ENCODE measurements around the gene USP6NL. TPM values are rescaled to one million over a fixed set of nuclear protein-coding genes. Genes with fewer than 3 reads are reported as not detected.

Gene USP6NL
- total and polyA plus RNA-seq, 4 donors, result 24.6 to 30.8 (median 27.8) TPM

DNA sequence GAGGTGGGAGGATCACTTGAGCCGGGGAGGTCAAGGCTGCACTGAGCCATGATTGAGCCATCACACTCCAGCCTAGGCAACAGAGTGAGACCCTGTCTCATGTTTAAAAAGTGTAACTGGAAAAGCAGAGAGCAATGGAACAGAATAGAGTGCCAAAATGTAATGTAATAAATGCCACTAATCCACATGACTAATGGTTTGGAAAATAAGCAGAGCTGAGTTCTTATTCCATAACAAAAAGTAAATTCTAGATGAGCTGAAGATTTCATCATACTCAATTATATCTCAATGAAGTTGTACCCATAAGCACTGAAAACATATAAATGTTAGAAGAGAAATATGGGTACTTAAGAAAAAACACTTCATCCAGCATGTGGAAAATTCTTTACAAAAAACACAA, 132.6 kb downstream of the USP6NL start:
- no peaks in the 10 kb centered on the region for H3K27me3 ChIP-seq (ENCODE audit: control insufficient read depth, insufficient read depth, low read length)

DNA sequence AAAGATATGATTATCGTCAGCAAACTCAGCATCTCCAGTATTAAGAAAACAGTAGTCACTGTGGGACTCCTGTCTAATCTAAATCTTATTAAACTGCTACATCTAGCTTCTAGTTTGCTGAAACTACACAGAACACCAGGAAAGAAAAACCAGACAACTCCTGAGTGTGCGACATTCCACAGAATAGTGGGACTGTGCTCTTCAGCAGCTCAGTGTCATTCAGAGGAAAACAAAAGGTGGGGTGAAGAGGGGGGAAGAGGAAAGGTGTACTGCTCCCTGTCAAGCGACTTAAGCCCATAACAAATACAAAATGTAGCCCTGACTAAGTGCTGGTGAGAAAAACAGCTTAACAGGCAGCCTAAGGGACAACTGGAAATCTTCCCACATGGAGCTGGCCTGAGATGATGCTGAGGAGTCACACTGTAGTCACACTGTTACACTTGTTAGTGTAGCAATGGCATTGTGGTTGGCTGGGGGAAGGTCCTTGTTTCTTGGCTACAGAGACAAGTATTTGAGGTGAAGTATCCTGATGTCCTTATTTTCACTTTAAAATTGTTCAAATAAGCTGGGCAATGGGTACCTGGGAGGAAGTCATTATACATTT, 135.5 kb downstream of the USP6NL start:
- DNase-seq (ENCODE audit: low read depth in 4 of 6, low spot score in 6 of 6), result no peak
- H3K27ac ChIP-seq (ENCODE audit: low read depth, low read length), result no peak overlapping the region
- peaks cover 3% of the 10 kb centered on the region for H3K4me1 ChIP-seq (ENCODE audit: control insufficient read depth, insufficient read depth, low read length)
- no peaks in the 10 kb centered on the region for H3K36me3 ChIP-seq (ENCODE audit: control insufficient read depth, insufficient read depth, low read length)
- H3K27me3 ChIP-seq (ENCODE audit: control insufficient read depth, insufficient read depth, low read length), result no peaks in the 10 kb centered on the region
- no peak overlapping the region for H3K4me3 ChIP-seq (ENCODE audit: low read depth, low read length)
- no CpG with 5 or more reads among the region's 3 CpGs for WGBS (ENCODE audit: insufficient coverage)
- no peaks in the 10 kb centered on the region for H3K9me3 ChIP-seq (ENCODE audit: control insufficient read depth, insufficient read depth, low read length)

More for the DNA sequence above, 132.6 kb downstream of the USP6NL start:
- DNase-seq (ENCODE audit: low read depth in 4 of 6, low spot score in 6 of 6), result no peak
- no peaks in the 10 kb centered on the region for H3K36me3 ChIP-seq (ENCODE audit: control insufficient read depth, insufficient read depth, low read length)
- H3K4me1 ChIP-seq (ENCODE audit: control insufficient read depth, insufficient read depth, low read length), result no peaks in the 10 kb centered on the region
- H3K27ac ChIP-seq (ENCODE audit: low read depth, low read length), result no peak overlapping the region
- no CpG with 5 or more reads among the region's 1 CpG for WGBS (ENCODE audit: insufficient coverage)
- H3K4me3 ChIP-seq (ENCODE audit: low read depth, low read length), result no peak overlapping the region
- H3K9me3 ChIP-seq (ENCODE audit: control insufficient read depth, insufficient read depth, low read length), result no peaks in the 10 kb centered on the region

DNA sequence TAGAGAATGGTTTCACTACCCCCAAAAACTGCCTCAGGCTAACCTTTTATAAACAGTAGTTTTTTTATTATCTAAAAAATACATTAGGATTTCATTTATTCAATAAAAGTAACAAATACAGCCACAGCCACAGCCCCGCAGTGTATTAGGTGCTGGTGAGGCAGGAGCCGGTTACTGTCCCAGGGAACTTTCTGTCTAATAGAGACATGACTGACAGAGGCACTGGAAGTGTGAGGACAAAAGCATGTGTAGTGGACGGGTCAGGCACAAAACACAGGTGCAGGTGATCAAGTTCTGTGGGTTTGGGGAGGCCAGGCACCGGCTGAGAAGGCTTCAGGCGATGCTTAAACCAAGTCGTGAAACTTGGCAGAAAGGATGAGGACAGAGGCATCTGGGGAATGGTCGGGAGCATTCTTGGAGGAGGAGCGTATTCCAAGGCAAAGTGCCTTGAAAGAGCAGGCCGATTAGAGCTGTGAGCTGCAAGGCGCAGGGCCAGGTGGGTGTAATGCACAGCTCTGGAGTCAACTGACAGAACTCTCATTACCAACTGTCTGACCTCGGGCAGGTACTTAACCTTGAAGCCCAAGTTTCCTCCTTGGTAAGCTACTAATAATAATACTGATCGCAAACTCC, 138.2 kb downstream of the USP6NL start:
- peaks cover 8% of the 10 kb centered on the region for H3K4me1 ChIP-seq (ENCODE audit: control insufficient read depth, insufficient read depth, low read length)
- DNase-seq (ENCODE audit: low read depth in 4 of 6, low spot score in 6 of 6), result no peak
- H3K4me3 ChIP-seq (ENCODE audit: low read depth, low read length), result no peak overlapping the region
- no peaks in the 10 kb centered on the region for H3K9me3 ChIP-seq (ENCODE audit: control insufficient read depth, insufficient read depth, low read length)
- 65% methylated on average over 10 of the region's 12 CpGs for WGBS (ENCODE audit: insufficient coverage)
- no peaks in the 10 kb centered on the region for H3K27me3 ChIP-seq (ENCODE audit: control insufficient read depth, insufficient read depth, low read length)
- H3K27ac ChIP-seq (ENCODE audit: low read depth, low read length), result no peak overlapping the region
- peaks cover 5% of the 10 kb centered on the region for H3K36me3 ChIP-seq (ENCODE audit: control insufficient read depth, insufficient read depth, low read length)

DNA sequence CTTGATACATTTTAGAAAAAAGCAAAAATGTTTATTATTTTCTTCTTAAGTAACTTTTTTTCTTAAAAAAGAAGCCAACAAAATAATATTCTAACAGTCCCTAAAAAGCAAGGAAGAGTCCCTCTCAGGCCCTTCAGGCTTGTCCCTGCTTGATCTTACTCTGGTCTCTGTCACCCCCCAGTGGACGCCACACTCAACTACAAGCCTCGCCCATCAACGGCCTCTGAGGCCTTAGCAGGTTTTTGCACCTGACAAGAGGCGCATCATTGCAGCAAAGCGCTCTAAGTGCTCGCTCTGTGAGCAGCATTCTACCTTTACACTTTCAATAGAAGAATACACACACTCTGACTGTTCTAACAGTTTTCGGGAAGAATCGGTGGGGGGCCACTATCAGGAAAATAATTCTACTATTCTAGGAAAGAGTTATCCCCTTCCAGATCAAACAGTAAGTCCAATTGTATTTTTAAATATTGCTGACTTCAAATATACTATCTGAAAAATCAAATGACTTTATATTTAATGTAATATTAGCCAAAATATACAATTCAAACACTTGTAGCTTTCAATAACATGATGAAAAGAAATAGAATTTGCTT, 139.2 kb downstream of the USP6NL start:
- peaks cover 5% of the 10 kb centered on the region for H3K36me3 ChIP-seq (ENCODE audit: control insufficient read depth, insufficient read depth, low read length)
- H3K9me3 ChIP-seq (ENCODE audit: control insufficient read depth, insufficient read depth, low read length), result no peaks in the 10 kb centered on the region
- H3K4me1 ChIP-seq (ENCODE audit: control insufficient read depth, insufficient read depth, low read length), result peaks cover 8% of the 10 kb centered on the region
- 58% methylated on average over 6 of the region's 8 CpGs for WGBS (ENCODE audit: insufficient coverage)
- no peaks in the 10 kb centered on the region for H3K27me3 ChIP-seq (ENCODE audit: control insufficient read depth, insufficient read depth, low read length)
- no peak overlapping the region for H3K4me3 ChIP-seq (ENCODE audit: low read depth, low read length)
- peak; percentile 33 to 92 (median 56) for DNase-seq (ENCODE audit: low read depth in 4 of 6, low spot score in 6 of 6)
- no peak overlapping the region for H3K27ac ChIP-seq (ENCODE audit: low read depth, low read length)

DNA sequence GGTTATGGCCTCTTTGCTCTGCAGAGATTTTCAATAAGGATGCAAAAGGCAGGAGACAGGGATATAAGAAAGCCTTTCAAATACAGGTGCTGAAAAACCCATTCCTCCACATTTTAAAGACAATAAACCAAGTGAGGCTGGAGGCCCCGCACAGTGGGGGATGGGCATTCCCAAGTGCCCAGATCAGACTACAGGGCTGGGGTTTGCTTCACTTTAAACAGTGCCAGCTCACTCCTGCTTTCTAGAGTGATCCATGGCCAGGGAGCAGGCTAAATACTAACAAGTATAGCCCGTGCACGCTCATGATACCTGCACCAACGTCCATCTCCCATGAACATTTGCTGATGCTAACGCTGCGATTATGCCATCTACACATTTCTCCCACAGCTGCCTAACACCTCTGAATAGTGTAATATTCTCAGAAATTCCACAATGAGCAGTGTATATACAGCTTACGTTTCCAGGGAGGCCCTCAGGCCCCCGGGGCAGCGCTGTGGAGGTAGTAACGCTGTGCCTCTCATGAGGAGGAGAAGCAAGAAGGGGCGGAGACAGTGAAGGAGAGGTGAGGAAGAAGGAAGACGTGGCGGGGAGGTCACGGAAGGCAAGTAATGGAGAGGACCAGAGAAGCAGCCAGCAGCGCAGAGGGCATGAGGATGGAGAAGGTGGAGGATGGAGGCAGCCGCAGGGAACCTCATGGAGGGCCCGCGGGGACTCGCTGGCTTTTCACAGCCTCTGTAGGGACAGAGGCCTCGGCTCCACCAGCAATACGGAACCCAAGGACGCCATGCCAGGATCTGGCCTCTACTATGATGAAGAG, 141.7 kb downstream of the USP6NL start:
- Histone ChIP-seq H3K27ac (ENCODE audit: low read depth, low read length) (no peak overlapping the region), H3K36me3 (ENCODE audit: control insufficient read depth, insufficient read depth, low read length) (peaks cover 5% of the 10 kb centered on the region), H3K9me3 (ENCODE audit: control insufficient read depth, insufficient read depth, low read length) (no peaks in the 10 kb centered on the region), H3K27me3 (ENCODE audit: control insufficient read depth, insufficient read depth, low read length) (no peaks in the 10 kb centered on the region), H3K4me1 (ENCODE audit: control insufficient read depth, insufficient read depth, low read length) (peaks cover 8% of the 10 kb centered on the region), H3K4me3 (ENCODE audit: low read depth, low read length) (no peak overlapping the region)
- 90% methylated on average over 15 of the region's 22 CpGs for WGBS (ENCODE audit: insufficient coverage)
- DNase-seq (ENCODE audit: low read depth in 4 of 6, low spot score in 6 of 6), result no peak

DNA sequence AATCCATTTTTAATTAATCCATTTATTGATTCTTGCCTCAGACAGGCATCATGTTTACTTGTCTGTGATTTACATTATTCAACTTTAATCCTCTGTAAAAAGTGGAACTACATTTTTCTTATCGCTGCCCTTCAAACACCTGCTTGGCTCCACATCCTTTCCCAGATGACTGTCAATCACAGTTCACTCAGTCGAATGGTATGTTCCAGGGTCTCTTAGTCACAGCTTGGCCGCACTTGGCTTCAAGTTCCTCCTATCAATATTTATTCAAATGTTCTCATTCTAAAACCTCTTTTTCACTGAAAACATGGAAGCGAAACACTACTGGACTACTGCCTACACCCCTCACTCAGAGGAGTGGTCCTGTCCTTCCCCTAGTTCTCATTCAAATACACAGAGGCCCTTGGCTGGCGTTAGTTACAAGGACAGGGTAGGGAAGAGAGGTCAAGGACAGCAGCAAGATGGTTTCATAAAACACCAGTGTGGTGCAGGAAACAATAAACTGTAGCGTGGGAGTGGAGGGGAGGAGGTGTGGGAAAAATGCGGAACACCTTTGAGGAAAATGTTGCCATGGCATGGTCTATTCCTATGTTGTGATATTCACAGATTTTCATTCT, 143.2 kb downstream of the USP6NL start:
- H3K36me3 ChIP-seq (ENCODE audit: control insufficient read depth, insufficient read depth, low read length), result peaks cover 10% of the 10 kb centered on the region
- WGBS (ENCODE audit: insufficient coverage), result 89% methylated on average over 5 of the region's 7 CpGs
- H3K9me3 ChIP-seq (ENCODE audit: control insufficient read depth, insufficient read depth, low read length), result no peaks in the 10 kb centered on the region
- H3K4me3 ChIP-seq (ENCODE audit: low read depth, low read length), result no peak overlapping the region
- DNase-seq (ENCODE audit: low read depth in 4 of 6, low spot score in 6 of 6), result no peak
- H3K4me1 ChIP-seq (ENCODE audit: control insufficient read depth, insufficient read depth, low read length), result peaks cover 6% of the 10 kb centered on the region
- no peak overlapping the region for H3K27ac ChIP-seq (ENCODE audit: low read depth, low read length)
- no peaks in the 10 kb centered on the region for H3K27me3 ChIP-seq (ENCODE audit: control insufficient read depth, insufficient read depth, low read length)

DNA sequence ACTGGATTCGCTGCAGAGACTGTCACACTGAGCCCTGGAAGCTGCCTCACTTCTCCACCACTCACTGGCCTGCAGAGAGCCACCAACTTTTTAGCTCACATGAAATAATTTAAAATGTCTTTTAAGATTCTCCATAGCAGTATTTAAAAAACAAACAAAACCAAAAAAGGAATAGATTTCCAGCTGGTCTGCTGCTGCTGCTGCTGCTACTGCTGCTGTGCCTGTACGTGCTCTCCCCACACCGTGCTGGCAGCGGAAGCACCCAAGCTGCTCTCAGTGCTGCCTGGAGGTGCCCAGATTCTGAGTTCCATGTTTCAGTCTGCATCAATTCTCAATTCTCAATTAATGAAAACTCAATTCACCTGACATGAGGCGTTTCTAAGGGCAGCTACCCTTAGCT, 146.0 kb downstream of the USP6NL start:
- Histone ChIP-seq H3K27me3 (ENCODE audit: control insufficient read depth, insufficient read depth, low read length) (no peaks in the 10 kb centered on the region), H3K4me3 (ENCODE audit: low read depth, low read length) (no peak overlapping the region), H3K9me3 (ENCODE audit: control insufficient read depth, insufficient read depth, low read length) (no peaks in the 10 kb centered on the region), H3K27ac (ENCODE audit: low read depth, low read length) (no peak overlapping the region), H3K36me3 (ENCODE audit: control insufficient read depth, insufficient read depth, low read length) (peaks cover 17% of the 10 kb centered on the region), H3K4me1 (ENCODE audit: control insufficient read depth, insufficient read depth, low read length) (peaks cover 5% of the 10 kb centered on the region)
- peak in 1 of 6 donors; percentile 25 for DNase-seq (ENCODE audit: low read depth in 4 of 6, low spot score in 6 of 6)
- 42% methylated on average over 4 of the region's 5 CpGs for WGBS (ENCODE audit: insufficient coverage)

DNA sequence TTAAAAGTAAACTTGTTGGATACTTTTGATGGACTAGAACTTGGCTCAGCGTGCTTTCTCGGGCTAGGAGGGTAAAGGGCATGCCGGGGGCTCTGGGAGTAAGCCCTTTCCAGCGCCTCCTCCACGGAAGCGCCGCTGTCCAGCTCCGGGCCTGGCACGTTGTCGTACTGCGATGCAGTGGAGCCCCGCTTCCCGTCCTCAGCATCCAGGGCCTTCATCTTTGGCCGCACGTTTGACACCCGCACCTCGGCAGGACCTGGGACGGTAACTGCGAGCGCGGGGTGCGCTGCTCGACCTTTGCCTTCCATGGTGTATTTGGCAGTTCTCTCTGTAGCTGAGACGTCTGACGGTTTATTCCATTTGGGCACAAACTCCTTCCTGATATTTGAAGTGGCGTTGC, 148.3 kb downstream of the USP6NL start:
- no peak overlapping the region for H3K4me3 ChIP-seq (ENCODE audit: low read depth, low read length)
- WGBS (ENCODE audit: insufficient coverage), result 97% methylated on average over 26 of the region's 26 CpGs
- peaks cover 11% of the 10 kb centered on the region for H3K36me3 ChIP-seq (ENCODE audit: control insufficient read depth, insufficient read depth, low read length)
- no peak for DNase-seq (ENCODE audit: low read depth in 4 of 6, low spot score in 6 of 6)
- H3K9me3 ChIP-seq (ENCODE audit: control insufficient read depth, insufficient read depth, low read length), result no peaks in the 10 kb centered on the region
- H3K27me3 ChIP-seq (ENCODE audit: control insufficient read depth, insufficient read depth, low read length), result no peaks in the 10 kb centered on the region
- H3K4me1 ChIP-seq (ENCODE audit: control insufficient read depth, insufficient read depth, low read length), result no peaks in the 10 kb centered on the region
- H3K27ac ChIP-seq (ENCODE audit: low read depth, low read length), result no peak overlapping the region

DNA sequence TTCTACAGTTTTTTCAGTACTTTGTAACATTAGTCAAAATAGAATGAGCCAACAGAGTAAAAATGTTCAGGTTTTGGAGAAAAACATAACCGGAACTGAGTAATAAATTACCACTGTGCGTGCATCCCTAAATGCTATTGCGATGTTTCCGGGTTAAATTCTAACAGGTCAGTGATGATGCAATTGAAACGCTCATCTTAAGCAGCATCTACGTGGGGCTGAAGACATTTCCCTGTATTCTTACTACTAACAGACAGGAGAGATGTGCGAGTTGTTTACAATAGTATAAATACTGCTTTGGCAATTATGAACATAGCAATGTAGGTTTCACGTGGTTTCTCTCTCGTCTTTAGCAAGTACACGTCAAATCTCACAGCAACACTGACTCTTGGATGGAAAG, 149.4 kb downstream of the USP6NL start:
- 93% methylated on average over 4 of the region's 10 CpGs for WGBS (ENCODE audit: insufficient coverage)
- H3K27ac ChIP-seq (ENCODE audit: low read depth, low read length), result no peak overlapping the region
- H3K27me3 ChIP-seq (ENCODE audit: control insufficient read depth, insufficient read depth, low read length), result no peaks in the 10 kb centered on the region
- no peaks in the 10 kb centered on the region for H3K9me3 ChIP-seq (ENCODE audit: control insufficient read depth, insufficient read depth, low read length)
- H3K4me3 ChIP-seq (ENCODE audit: low read depth, low read length), result no peak overlapping the region
- DNase-seq (ENCODE audit: low read depth in 4 of 6, low spot score in 6 of 6), result no peak
- peaks cover 11% of the 10 kb centered on the region for H3K36me3 ChIP-seq (ENCODE audit: control insufficient read depth, insufficient read depth, low read length)
- H3K4me1 ChIP-seq (ENCODE audit: control insufficient read depth, insufficient read depth, low read length), result no peaks in the 10 kb centered on the region

Data from spinal cord (tissue), 10 donors.